H1 (cell line): ENCODE results near the gene CYTIP. TPM values are rescaled to one million over a fixed set of nuclear protein-coding genes. Genes with fewer than 3 reads are reported as not detected.

Experiments used
- BRCA1 ChIP-seq: IDR thresholded peaks from 2 replicates; pipeline ENCODE4 v1.6.1; 2012; ENCODE audit warnings: low read depth, low read length, improper control_type of control experiment
- CBX8 ChIP-seq: fragments of 300-800, 300-1000 bp; sonication (generic); IDR thresholded peaks from 2 replicates; pipeline ENCODE4 v1.7.1; 2016; ENCODE audit warnings: low read depth, low read length, borderline replicate concordance
- CHD7 ChIP-seq: fragments of 300-600 bp; sonication (generic); IDR thresholded peaks from 2 replicates; pipeline ENCODE4 v1.7.1; 2012; ENCODE audit warnings: low read length, moderate library complexity, mild to moderate bottlenecking, inconsistent platforms; ENCODE audit not compliant: insufficient replicate concordance
- CTBP2 ChIP-seq: IDR thresholded peaks from 2 replicates; pipeline ENCODE4 v1.7.0; 2011; ENCODE audit warnings: borderline replicate concordance, mild to moderate bottlenecking, moderate library complexity, mixed read lengths, low read length; ENCODE audit not compliant: insufficient read depth, insufficient read length
- TBP ChIP-seq: IDR thresholded peaks from 2 replicates; pipeline ENCODE4 v1.6.1; 2011; ENCODE audit warnings: low read depth, low read length, improper control_type of control experiment
- polyA plus RNA-seq, 7 experiments: library from polyadenylated mRNA; depleted of rRNA in 3 of 7; stranded (reverse) in 5 of 7; unstranded in 2 of 7; fragments of >200 nt in 5 of 7; fragments of 200-250 nt in 2 of 7; gene quantifications; 1 replicate in 5 of 7; 2 replicates in 1 of 7; 4 replicates in 1 of 7; pipeline versions ENCODE4 v1.2.1 to v1.2.3, GENCODE V29; 2011 to 2013; ENCODE audit warnings: missing spikeins in 2 of 7, mixed read lengths in 2 of 7
- total RNA-seq: library from RNA; stranded (reverse); fragmentation: NEBNext Ultra II Directional; extraction: Animal tissue kit (Norgen Biotek cat#: 25700); gene quantifications from 2 replicates; pipeline ENCODE4 v1.2.1, GENCODE V29; 2021
- TF ChIP-seq, protein P1 (sequence below): IDR thresholded peaks from 2 replicates; pipeline ENCODE4 v1.6.1; 2012; ENCODE audit warnings: low read length, inconsistent platforms

CYTIP gene
- total and polyA plus RNA-seq, 2 of the 8 experiments (the other 6 are each of a cell fraction or from before 2014, with no cell fraction given) = 0.12 TPM; not detected in 1

DNA sequence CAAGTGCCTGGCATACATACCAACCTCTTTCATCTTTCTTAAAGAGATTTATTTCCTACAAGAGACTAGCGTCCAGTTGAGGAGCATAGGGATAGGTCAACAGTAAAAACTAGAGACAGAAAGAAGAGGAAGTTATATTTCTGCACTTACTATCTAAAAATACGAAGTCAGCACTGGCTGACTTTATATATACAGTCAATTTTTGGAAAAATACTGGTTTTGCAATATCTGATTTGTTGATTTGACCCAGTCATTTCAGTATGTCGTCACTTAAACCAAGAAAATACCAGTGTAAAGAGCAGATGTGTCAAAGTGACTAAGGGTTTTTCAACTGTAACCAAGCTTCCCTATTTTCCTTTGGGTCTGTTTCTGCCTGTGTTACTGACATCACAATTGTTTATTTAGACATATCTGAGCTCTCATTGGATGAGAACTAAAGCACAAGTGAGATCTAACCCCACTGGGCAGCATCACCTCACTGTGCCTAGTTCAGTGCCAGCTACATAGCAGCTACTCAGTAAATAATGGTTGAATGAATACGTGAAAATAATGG is 23.0 kb downstream of the CYTIP start (continued):
- TF ChIP-seq CHD7 (no peak), TBP (no peak), CBX8 (no peak), BRCA1 (no peak), CTBP2 (no peak)
- TF ChIP-seq, protein P1, sequence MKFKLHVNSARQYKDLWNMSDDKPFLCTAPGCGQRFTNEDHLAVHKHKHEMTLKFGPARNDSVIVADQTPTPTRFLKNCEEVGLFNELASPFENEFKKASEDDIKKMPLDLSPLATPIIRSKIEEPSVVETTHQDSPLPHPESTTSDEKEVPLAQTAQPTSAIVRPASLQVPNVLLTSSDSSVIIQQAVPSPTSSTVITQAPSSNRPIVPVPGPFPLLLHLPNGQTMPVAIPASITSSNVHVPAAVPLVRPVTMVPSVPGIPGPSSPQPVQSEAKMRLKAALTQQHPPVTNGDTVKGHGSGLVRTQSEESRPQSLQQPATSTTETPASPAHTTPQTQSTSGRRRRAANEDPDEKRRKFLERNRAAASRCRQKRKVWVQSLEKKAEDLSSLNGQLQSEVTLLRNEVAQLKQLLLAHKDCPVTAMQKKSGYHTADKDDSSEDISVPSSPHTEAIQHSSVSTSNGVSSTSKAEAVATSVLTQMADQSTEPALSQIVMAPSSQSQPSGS = no peak
- TF ChIP-seq, all 59 proteins: peak for 0
